ENCODE results near the gene PLPP4.

DNA sequence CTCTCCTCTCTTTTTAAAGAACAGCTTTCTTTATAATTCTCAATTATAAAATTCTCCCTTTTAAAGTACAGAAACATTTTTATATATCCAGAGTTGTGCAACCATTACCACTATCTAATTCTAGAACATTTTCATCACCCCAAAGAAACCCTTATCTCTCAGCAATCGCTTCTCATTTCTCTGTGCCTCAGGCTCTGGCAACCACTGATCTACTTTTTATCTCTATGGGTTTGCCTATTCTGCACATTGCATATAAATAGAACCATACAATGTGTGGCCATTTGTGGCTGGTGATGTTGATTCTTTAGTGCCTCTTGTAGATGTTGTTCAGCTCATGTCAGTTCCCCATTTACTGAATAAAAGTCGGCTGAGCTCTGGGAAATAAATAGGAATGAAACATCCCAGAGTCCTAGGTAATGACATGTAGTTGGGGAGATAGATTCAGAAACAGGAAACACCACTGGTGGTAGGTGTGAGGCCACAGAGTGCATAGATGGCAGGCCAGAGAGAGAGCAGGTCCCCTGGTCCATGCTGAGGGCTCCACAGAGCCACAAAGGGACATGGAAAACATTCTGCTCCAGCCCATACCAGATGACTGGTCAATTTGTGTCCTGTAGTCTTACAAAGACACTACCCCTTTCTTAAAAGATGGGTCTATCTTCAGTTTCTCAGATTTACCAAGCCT is 126.5 kb downstream of the PLPP4 start:
- TF ChIP-seq, protein P1, sequence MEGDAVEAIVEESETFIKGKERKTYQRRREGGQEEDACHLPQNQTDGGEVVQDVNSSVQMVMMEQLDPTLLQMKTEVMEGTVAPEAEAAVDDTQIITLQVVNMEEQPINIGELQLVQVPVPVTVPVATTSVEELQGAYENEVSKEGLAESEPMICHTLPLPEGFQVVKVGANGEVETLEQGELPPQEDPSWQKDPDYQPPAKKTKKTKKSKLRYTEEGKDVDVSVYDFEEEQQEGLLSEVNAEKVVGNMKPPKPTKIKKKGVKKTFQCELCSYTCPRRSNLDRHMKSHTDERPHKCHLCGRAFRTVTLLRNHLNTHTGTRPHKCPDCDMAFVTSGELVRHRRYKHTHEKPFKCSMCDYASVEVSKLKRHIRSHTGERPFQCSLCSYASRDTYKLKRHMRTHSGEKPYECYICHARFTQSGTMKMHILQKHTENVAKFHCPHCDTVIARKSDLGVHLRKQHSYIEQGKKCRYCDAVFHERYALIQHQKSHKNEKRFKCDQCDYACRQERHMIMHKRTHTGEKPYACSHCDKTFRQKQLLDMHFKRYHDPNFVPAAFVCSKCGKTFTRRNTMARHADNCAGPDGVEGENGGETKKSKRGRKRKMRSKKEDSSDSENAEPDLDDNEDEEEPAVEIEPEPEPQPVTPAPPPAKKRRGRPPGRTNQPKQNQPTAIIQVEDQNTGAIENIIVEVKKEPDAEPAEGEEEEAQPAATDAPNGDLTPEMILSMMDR (IDR thresholded peaks at IDR 0.05): no peak
- TF ChIP-seq RXRA (IDR thresholded peaks at IDR 0.05; ENCODE audit: borderline replicate concordance, low read depth): no peak
- no peak for TF ChIP-seq NRF1 (IDR thresholded peaks at IDR 0.05; ENCODE audit: low read depth, low read length)
- no peak for TF ChIP-seq YY1 (IDR thresholded peaks at IDR 0.05; ENCODE audit: low read depth)
- TF ChIP-seq SMC3 (IDR thresholded peaks at IDR 0.05; ENCODE audit: low read depth, low read length): no peak
- no peak for TF ChIP-seq RAD21 (IDR thresholded peaks at IDR 0.05; ENCODE audit: low read length)
- TF ChIP-seq EZH2phosphoT487 (IDR thresholded peaks at IDR 0.05; ENCODE audit: borderline replicate concordance, low read depth): no peak
- TF ChIP-seq JUND (IDR thresholded peaks at IDR 0.05): no peak

Data from SK-N-SH (cell line).